Measurements from ENCODE around the gene MMP14.

DNA sequence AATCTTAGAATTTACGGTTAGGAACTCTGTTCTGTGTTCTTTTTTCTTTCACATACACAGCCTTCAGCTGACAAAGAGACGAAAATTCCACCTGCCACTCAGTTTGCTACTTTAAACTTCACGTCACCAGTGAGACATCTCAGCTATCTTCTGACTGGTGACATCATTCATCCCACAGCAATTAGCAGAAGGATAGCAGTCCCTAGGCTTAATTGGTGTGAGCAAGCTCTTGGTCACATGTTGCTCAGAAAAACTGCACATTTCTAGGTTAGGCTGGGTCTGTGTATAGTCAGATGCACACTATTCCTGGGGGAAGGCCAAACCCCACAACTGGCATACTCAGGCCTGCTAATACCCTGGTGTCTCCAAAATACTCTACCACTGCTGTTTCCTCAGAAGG lies 45.1 kb upstream of the MMP14 start:
- TF ChIP-seq, protein P1, sequence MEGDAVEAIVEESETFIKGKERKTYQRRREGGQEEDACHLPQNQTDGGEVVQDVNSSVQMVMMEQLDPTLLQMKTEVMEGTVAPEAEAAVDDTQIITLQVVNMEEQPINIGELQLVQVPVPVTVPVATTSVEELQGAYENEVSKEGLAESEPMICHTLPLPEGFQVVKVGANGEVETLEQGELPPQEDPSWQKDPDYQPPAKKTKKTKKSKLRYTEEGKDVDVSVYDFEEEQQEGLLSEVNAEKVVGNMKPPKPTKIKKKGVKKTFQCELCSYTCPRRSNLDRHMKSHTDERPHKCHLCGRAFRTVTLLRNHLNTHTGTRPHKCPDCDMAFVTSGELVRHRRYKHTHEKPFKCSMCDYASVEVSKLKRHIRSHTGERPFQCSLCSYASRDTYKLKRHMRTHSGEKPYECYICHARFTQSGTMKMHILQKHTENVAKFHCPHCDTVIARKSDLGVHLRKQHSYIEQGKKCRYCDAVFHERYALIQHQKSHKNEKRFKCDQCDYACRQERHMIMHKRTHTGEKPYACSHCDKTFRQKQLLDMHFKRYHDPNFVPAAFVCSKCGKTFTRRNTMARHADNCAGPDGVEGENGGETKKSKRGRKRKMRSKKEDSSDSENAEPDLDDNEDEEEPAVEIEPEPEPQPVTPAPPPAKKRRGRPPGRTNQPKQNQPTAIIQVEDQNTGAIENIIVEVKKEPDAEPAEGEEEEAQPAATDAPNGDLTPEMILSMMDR (IDR thresholded peaks at IDR 0.05) = no peak
- no peak for TF ChIP-seq POLR2A (IDR thresholded peaks at IDR 0.05)

Measured in heart left ventricle (tissue), 13 donors.